Rectal smooth muscle tissue (tissue), 1 donor: Measurements from ENCODE around the gene AZGP1.
"Not testable (repeated sequence)": the region's sequence is repeated elsewhere in the genome, so short reads cannot be mapped to it uniquely, and the experiment has no call there.

Experiments
- H3K27ac ChIP-seq: one replicate; pipeline ENCODE4 v1.7.0; 2013; ENCODE audit warnings: low read depth, low read length, inconsistent platforms
- H3K27me3 ChIP-seq: one replicate; pipeline ENCODE4 v1.7.0; 2013; ENCODE audit warnings: low read length; ENCODE audit not compliant: control insufficient read depth, insufficient read depth
- H3K36me3 ChIP-seq: one replicate; pipeline ENCODE4 v1.7.0; 2013; ENCODE audit warnings: low read length; ENCODE audit not compliant: control insufficient read depth, insufficient read depth
- H3K4me1 ChIP-seq: one replicate; pipeline ENCODE4 v1.7.0; 2013; ENCODE audit warnings: low read length; ENCODE audit not compliant: control insufficient read depth, insufficient read depth
- H3K4me3 ChIP-seq: one replicate; pipeline ENCODE4 v1.7.0; 2013; ENCODE audit warnings: low read length
- H3K9ac ChIP-seq: one replicate; pipeline ENCODE4 v1.7.0; 2013; ENCODE audit warnings: low read length

AZGP1 gene

DNA sequence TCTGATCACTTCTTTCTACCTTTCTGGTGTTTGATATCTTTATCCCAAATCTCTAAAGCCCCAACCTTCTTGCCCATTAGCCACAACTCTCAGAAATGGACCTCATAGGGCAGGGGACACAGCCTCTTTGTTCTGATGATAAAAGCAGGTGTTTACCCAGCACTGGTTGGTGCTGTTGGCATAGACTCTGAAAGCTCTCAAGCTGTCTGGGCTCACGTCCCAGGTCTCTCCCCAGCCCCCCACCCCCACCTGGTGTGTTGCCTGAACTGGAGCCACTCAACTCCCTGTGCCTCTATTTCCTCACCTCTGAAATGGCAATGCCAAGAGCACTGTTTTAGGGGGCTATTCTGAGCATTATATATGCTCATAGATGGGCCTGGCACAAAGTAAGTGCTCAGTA is 6.0 kb downstream of the AZGP1 start:
- not testable (repeated sequence) for H3K4me3 ChIP-seq, H3K9ac ChIP-seq, H3K27ac ChIP-seq, H3K27me3 ChIP-seq, H3K36me3 ChIP-seq, H3K4me1 ChIP-seq

GRCh38 chr7:99969298-99969697 is 6.5 kb downstream of the AZGP1 start:
- Histone ChIP-seq H3K4me1 (no peaks in the 10 kb centered on the region), H3K27me3 (no peaks in the 10 kb centered on the region), H3K27ac (no peak overlapping the region), H3K36me3 (no peaks in the 10 kb centered on the region), H3K9ac (no peak overlapping the region), H3K4me3 (no peak overlapping the region)

DNA sequence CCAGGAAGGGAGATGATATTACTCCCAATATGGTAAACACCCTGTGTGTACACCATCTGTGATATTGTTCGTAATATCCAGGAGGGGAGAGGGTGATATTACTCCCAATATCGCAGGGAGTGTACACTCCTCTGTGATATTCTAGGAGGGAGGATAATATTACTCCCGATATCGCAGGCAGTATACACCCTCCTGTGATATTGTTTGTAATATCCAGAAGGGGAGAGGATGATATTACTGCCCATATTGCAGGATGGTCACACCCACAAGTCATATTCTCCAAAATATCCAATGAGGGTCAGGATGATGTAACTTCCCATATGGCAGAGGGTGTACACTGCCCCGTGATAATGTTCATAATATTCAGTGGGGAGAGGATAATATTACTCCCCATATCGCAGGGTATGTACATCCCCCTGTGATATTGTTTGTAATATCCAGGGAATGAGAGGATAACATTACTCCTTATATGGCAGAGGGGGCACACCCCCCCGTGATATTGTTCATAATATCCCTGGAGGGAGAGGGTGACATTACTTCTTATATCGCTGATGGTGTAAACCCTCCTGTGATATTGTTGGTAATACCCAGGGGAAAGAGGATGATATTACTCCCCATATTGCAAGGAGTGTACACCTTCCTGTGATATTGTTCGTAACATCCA is 17.1 kb downstream of the AZGP1 start:
- Histone ChIP-seq H3K36me3 (no peaks in the 10 kb centered on the region), H3K4me3 (no peak overlapping the region), H3K4me1 (no peaks in the 10 kb centered on the region), H3K27me3 (peaks cover 5% of the 10 kb centered on the region), H3K27ac (no peak overlapping the region), H3K9ac (no peak overlapping the region)

DNA sequence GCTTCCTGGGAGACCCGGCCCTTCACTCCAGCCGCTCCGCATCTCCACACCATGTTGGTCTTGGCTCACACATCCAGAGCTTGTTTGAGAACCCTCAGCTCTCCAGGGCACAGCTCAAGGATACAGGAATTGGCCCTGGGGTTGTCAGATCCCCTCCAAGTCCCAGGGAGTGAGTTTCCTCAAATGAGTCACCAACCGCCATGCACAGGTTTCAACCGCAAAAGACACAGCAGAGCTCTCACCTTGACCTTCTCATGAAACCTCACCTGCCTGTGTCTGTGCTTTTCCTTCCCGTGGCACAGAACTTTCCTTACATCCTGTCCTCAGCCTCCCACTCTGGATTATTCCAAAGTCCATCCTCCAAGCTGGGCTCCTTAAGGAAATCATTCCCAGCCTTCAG is 20.6 kb downstream of the AZGP1 start:
- H3K4me1 ChIP-seq, result no peaks in the 10 kb centered on the region
- H3K27me3 ChIP-seq, result no peaks in the 10 kb centered on the region
- no peak overlapping the region for H3K4me3 ChIP-seq
- no peak overlapping the region for H3K9ac ChIP-seq
- no peak overlapping the region for H3K27ac ChIP-seq
- H3K36me3 ChIP-seq, result no peaks in the 10 kb centered on the region

DNA sequence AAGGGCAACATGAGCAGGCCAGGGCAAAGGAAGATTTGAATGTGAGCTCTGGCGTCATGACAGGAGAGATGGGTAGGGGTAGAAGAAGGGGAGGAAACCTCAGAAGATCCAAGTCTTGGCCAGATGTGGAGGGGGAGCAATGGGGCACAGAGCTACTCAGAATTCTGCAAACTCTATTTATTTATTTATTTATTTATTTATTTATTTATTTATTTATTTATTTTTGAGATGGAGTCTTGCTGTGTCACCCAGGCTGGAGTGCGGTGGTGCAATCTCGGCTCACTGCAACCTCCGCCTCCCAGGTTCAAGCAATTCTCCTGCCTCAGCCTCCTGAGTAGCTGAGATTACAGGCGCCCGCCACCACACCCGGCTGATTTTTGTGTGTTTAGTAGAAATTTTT is 21.2 kb downstream of the AZGP1 start:
- H3K4me3 ChIP-seq, result not testable (repeated sequence)

GRCh38 chr7:99953649-99954048 is 22.2 kb downstream of the AZGP1 start:
- H3K4me3 ChIP-seq, result no peak overlapping the region
- H3K27me3 ChIP-seq, result no peaks in the 10 kb centered on the region
- no peaks in the 10 kb centered on the region for H3K4me1 ChIP-seq
- no peaks in the 10 kb centered on the region for H3K36me3 ChIP-seq
- no peak overlapping the region for H3K9ac ChIP-seq
- no peak overlapping the region for H3K27ac ChIP-seq

More for the DNA sequence above, 21.2 kb downstream of the AZGP1 start:
- H3K9ac ChIP-seq, H3K27me3 ChIP-seq, H3K4me1 ChIP-seq, H3K27ac ChIP-seq, H3K36me3 ChIP-seq: not testable (repeated sequence)

- not testable (repeated sequence) for H3K4me1 ChIP-seq
These were observed 23.2 kb downstream of the AZGP1 start for GRCh38 chr7:99952649-99953048.

GRCh38 chr7:99950819-99951218 is 25.0 kb downstream of the AZGP1 start:
- H3K36me3 ChIP-seq, H3K4me1 ChIP-seq, H3K27me3 ChIP-seq, H3K27ac ChIP-seq, H3K9ac ChIP-seq, H3K4me3 ChIP-seq: not testable (repeated sequence)

More at GRCh38 chr7:99952649-99953048, 23.2 kb downstream of the AZGP1 start:
- not testable (repeated sequence) for H3K27ac ChIP-seq, H3K36me3 ChIP-seq, H3K4me3 ChIP-seq, H3K27me3 ChIP-seq, H3K9ac ChIP-seq

DNA sequence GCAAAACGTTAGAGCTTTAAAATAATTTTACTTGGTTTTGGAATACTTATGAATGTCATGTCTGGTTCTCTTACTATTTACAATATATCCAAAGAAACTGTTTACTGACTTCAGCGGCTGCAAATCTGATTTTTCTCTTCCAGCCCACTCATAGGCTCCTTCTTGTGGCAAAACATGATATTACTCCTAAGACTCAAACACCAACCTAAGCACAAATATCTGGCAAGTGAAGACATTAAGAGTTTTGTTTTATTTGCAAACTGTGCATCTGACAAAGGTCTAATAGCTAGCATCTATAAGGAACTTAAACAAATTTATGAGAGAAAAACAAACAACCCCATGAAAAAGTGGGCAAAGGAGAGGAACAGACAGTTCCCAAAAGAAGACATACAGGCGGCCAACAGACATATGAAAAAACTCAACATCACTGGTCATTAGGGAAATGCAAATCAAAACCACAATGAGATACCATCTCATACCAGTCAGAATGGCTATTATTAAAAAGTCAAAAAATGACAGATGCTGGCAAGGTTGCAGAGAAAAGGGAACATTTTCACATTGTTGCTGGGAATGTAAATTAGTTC is 26.1 kb downstream of the AZGP1 start:
- Histone ChIP-seq H3K36me3 (no peaks in the 10 kb centered on the region), H3K4me1 (no peaks in the 10 kb centered on the region), H3K27me3 (no peaks in the 10 kb centered on the region), H3K9ac (no peak overlapping the region), H3K27ac (no peak overlapping the region), H3K4me3 (no peak overlapping the region)

GRCh38 chr7:99947608-99948007 is 28.2 kb downstream of the AZGP1 start:
- no peak overlapping the region for H3K27ac ChIP-seq
- no peak overlapping the region for H3K4me3 ChIP-seq
- H3K36me3 ChIP-seq, result no peaks in the 10 kb centered on the region
- H3K4me1 ChIP-seq, result no peaks in the 10 kb centered on the region
- H3K27me3 ChIP-seq, result no peaks in the 10 kb centered on the region
- H3K9ac ChIP-seq, result no peak overlapping the region

DNA sequence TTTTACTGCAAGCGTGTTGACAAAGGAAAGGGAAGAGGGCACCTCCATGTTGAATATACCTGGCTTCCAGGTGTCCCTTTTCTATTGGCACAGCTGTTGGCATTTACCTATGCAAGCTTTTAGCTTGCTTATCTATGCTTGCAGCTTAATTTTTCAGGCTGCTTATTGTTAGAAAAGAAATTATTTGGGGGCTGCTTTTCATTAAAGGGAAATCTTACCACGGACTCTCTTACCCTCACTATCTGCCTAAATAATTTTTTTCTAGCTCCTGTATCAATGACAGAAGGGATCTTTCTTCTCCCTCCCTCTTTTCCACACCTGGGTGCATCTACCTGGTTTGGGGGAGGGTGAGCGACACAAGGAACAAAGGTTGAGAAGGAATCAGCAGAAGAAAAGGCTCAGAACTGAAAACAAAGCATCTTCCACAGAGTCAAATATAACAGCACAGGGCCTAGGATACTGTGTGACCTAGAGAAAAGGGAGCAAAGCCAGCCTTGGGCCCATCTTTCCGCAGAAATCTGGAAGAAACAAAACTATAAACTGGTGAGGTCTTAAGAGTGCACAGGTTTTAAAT is 31.2 kb downstream of the AZGP1 start:
- H3K36me3 ChIP-seq, result no peaks in the 10 kb centered on the region
- no peaks in the 10 kb centered on the region for H3K27me3 ChIP-seq
- H3K9ac ChIP-seq, result no peak overlapping the region
- H3K4me1 ChIP-seq, result no peaks in the 10 kb centered on the region
- H3K27ac ChIP-seq, result no peak overlapping the region
- H3K4me3 ChIP-seq, result no peak overlapping the region

- Histone ChIP-seq H3K27me3 (no peaks in the 10 kb centered on the region), H3K4me3 (no peak overlapping the region), H3K4me1 (no peaks in the 10 kb centered on the region), H3K27ac (no peak overlapping the region), H3K9ac (no peak overlapping the region), H3K36me3 (no peaks in the 10 kb centered on the region)
These were observed 32.0 kb downstream of the AZGP1 start for GRCh38 chr7:99943641-99944496.
